ENCODE data around the gene DLST.

Gene DLST

GRCh38 chr14:74875941-74876913 is 5.5 kb upstream of the DLST start, which contains the start of gene PROX2:
TSS of gene PROX2 (minus strand) at chr14:74876145. CDS start at chr14:74863834, 12,311 bp downstream.
- no peaks in the 10 kb centered on the region for H3K36me3 ChIP-seq (ENCODE audit: control insufficient read depth in 2 of 2, insufficient read depth in 2 of 2, low read length in 2 of 2)
- H3K9ac ChIP-seq (ENCODE audit: low read depth in 1 of 2, low read length in 2 of 2), result no peak within 1 kb of the TSS
- no peaks in the 10 kb centered on the region for H3K27me3 ChIP-seq (ENCODE audit: control insufficient read depth in 2 of 2, insufficient read depth in 2 of 2, low read length in 2 of 2)
- H3K4me1 ChIP-seq (ENCODE audit: control insufficient read depth in 2 of 2, insufficient read depth in 2 of 2, low read length in 2 of 2), result peaks cover 0 to 5% of the 10 kb centered on the region in 2 donors
- no peak within 1 kb of the TSS for H3K4me3 ChIP-seq (ENCODE audit: low read length in 2 of 2)
- H3K9me3 ChIP-seq (ENCODE audit: control insufficient read depth in 2 of 2, low read length in 2 of 2), result no peaks in the 10 kb centered on the region
- no peak within 1 kb of the TSS for H3K27ac ChIP-seq (ENCODE audit: low read depth in 2 of 2, low read length in 2 of 2)

- Histone ChIP-seq H3K36me3 (ENCODE audit: control insufficient read depth in 2 of 2, insufficient read depth in 2 of 2, low read length in 2 of 2) (no peaks in the 10 kb centered on the region), H3K4me1 (ENCODE audit: control insufficient read depth in 2 of 2, insufficient read depth in 2 of 2, low read length in 2 of 2) (peaks cover 10 to 16% of the 10 kb centered on the region in 2 donors), H3K27ac (ENCODE audit: low read depth in 2 of 2, low read length in 2 of 2) (no peak overlapping the region), H3K9me3 (ENCODE audit: control insufficient read depth in 2 of 2, low read length in 2 of 2) (no peaks in the 10 kb centered on the region), H3K9ac (ENCODE audit: low read depth in 1 of 2, low read length in 2 of 2) (no peak overlapping the region), H3K4me3 (ENCODE audit: low read length in 2 of 2) (no peak overlapping the region), H3K27me3 (ENCODE audit: control insufficient read depth in 2 of 2, insufficient read depth in 2 of 2, low read length in 2 of 2) (no peaks in the 10 kb centered on the region)
These were observed 2.1 kb upstream of the DLST start for GRCh38 chr14:74879427-74880182.

GRCh38 chr14:74882103-74882920 is 596 bp downstream of the DLST start:
- Histone ChIP-seq H3K4me1 (ENCODE audit: control insufficient read depth in 2 of 2, insufficient read depth in 2 of 2, low read length in 2 of 2) (peaks cover 15 to 16% of the 10 kb centered on the region in 2 donors), H3K9me3 (ENCODE audit: control insufficient read depth in 2 of 2, low read length in 2 of 2) (no peaks in the 10 kb centered on the region), H3K27me3 (ENCODE audit: control insufficient read depth in 2 of 2, insufficient read depth in 2 of 2, low read length in 2 of 2) (no peaks in the 10 kb centered on the region), H3K36me3 (ENCODE audit: control insufficient read depth in 2 of 2, insufficient read depth in 2 of 2, low read length in 2 of 2) (peaks cover 3 to 8% of the 10 kb centered on the region in 2 donors), H3K27ac (ENCODE audit: low read depth in 2 of 2, low read length in 2 of 2) (peak overlapping the region; percentile 96 to 97), H3K4me3 (ENCODE audit: low read length in 2 of 2) (peak overlapping the region; percentile 70 to 87), H3K9ac (ENCODE audit: low read depth in 1 of 2, low read length in 2 of 2) (peak overlapping the region; percentile 84 to 98)

GRCh38 chr14:74886001-74886400 is 4.3 kb downstream of the DLST start:
- H3K4me3 ChIP-seq (ENCODE audit: low read length in 2 of 2), result no peak overlapping the region
- H3K9me3 ChIP-seq (ENCODE audit: control insufficient read depth in 2 of 2, low read length in 2 of 2), result no peaks in the 10 kb centered on the region
- H3K4me1 ChIP-seq (ENCODE audit: control insufficient read depth in 2 of 2, insufficient read depth in 2 of 2, low read length in 2 of 2), result peaks cover 15 to 24% of the 10 kb centered on the region in 2 donors
- H3K27me3 ChIP-seq (ENCODE audit: control insufficient read depth in 2 of 2, insufficient read depth in 2 of 2, low read length in 2 of 2), result no peaks in the 10 kb centered on the region
- H3K9ac ChIP-seq (ENCODE audit: low read depth in 1 of 2, low read length in 2 of 2), result no peak overlapping the region
- H3K27ac ChIP-seq (ENCODE audit: low read depth in 2 of 2, low read length in 2 of 2), result no peak overlapping the region
- H3K36me3 ChIP-seq (ENCODE audit: control insufficient read depth in 2 of 2, insufficient read depth in 2 of 2, low read length in 2 of 2), result peaks cover 18 to 24% of the 10 kb centered on the region in 2 donors

- no peak overlapping the region for H3K4me3 ChIP-seq (ENCODE audit: low read length in 2 of 2)
- no peak overlapping the region for H3K27ac ChIP-seq (ENCODE audit: low read depth in 2 of 2, low read length in 2 of 2)
- no peaks in the 10 kb centered on the region for H3K27me3 ChIP-seq (ENCODE audit: control insufficient read depth in 2 of 2, insufficient read depth in 2 of 2, low read length in 2 of 2)
- H3K4me1 ChIP-seq (ENCODE audit: control insufficient read depth in 2 of 2, insufficient read depth in 2 of 2, low read length in 2 of 2), result peaks cover 12 to 13% of the 10 kb centered on the region in 2 donors
- H3K9me3 ChIP-seq (ENCODE audit: control insufficient read depth in 2 of 2, low read length in 2 of 2), result no peaks in the 10 kb centered on the region
- H3K9ac ChIP-seq (ENCODE audit: low read depth in 1 of 2, low read length in 2 of 2), result no peak overlapping the region
- H3K36me3 ChIP-seq (ENCODE audit: control insufficient read depth in 2 of 2, insufficient read depth in 2 of 2, low read length in 2 of 2), result peaks cover 40 to 48% of the 10 kb centered on the region in 2 donors
These were observed 6.7 kb downstream of the DLST start for GRCh38 chr14:74888164-74889158.

- Histone ChIP-seq H3K27me3 (ENCODE audit: control insufficient read depth in 2 of 2, insufficient read depth in 2 of 2, low read length in 2 of 2) (no peaks in the 10 kb centered on the region), H3K9me3 (ENCODE audit: control insufficient read depth in 2 of 2, low read length in 2 of 2) (no peaks in the 10 kb centered on the region), H3K4me3 (ENCODE audit: low read length in 2 of 2) (no peak overlapping the region), H3K4me1 (ENCODE audit: control insufficient read depth in 2 of 2, insufficient read depth in 2 of 2, low read length in 2 of 2) (peaks cover 5 to 11% of the 10 kb centered on the region in 2 donors), H3K27ac (ENCODE audit: low read depth in 2 of 2, low read length in 2 of 2) (no peak overlapping the region), H3K36me3 (ENCODE audit: control insufficient read depth in 2 of 2, insufficient read depth in 2 of 2, low read length in 2 of 2) (peaks cover 54 to 63% of the 10 kb centered on the region in 2 donors), H3K9ac (ENCODE audit: low read depth in 1 of 2, low read length in 2 of 2) (no peak overlapping the region)
These were observed 8.5 kb downstream of the DLST start for GRCh38 chr14:74890262-74890661.

GRCh38 chr14:74891870-74892269 is 10.2 kb downstream of the DLST start:
- Histone ChIP-seq H3K27me3 (ENCODE audit: control insufficient read depth in 2 of 2, insufficient read depth in 2 of 2, low read length in 2 of 2) (no peaks in the 10 kb centered on the region), H3K36me3 (ENCODE audit: control insufficient read depth in 2 of 2, insufficient read depth in 2 of 2, low read length in 2 of 2) (peaks cover 66 to 72% of the 10 kb centered on the region in 2 donors), H3K27ac (ENCODE audit: low read depth in 2 of 2, low read length in 2 of 2) (no peak overlapping the region), H3K9ac (ENCODE audit: low read depth in 1 of 2, low read length in 2 of 2) (no peak overlapping the region), H3K9me3 (ENCODE audit: control insufficient read depth in 2 of 2, low read length in 2 of 2) (no peaks in the 10 kb centered on the region), H3K4me1 (ENCODE audit: control insufficient read depth in 2 of 2, insufficient read depth in 2 of 2, low read length in 2 of 2) (peaks cover 0 to 11% of the 10 kb centered on the region in 2 donors), H3K4me3 (ENCODE audit: low read length in 2 of 2) (no peak overlapping the region)

- Histone ChIP-seq H3K9ac (ENCODE audit: low read depth in 1 of 2, low read length in 2 of 2) (no peak overlapping the region), H3K27me3 (ENCODE audit: control insufficient read depth in 2 of 2, insufficient read depth in 2 of 2, low read length in 2 of 2) (no peaks in the 10 kb centered on the region), H3K9me3 (ENCODE audit: control insufficient read depth in 2 of 2, low read length in 2 of 2) (no peaks in the 10 kb centered on the region), H3K27ac (ENCODE audit: low read depth in 2 of 2, low read length in 2 of 2) (no peak overlapping the region), H3K4me1 (ENCODE audit: control insufficient read depth in 2 of 2, insufficient read depth in 2 of 2, low read length in 2 of 2) (peaks cover 0 to 10% of the 10 kb centered on the region in 2 donors), H3K4me3 (ENCODE audit: low read length in 2 of 2) (no peak overlapping the region), H3K36me3 (ENCODE audit: control insufficient read depth in 2 of 2, insufficient read depth in 2 of 2, low read length in 2 of 2) (peaks cover 75 to 79% of the 10 kb centered on the region in 2 donors)
These were observed 11.0 kb downstream of the DLST start for GRCh38 chr14:74892745-74893144.
